MM.1S (cell line): Measurements from ENCODE around the gene PDIA6.

Source experiments
- DNase-seq: peaks from one replicate; pipeline ENCODE4 v3.0.0-alpha.2; 2015
- H2AFZ ChIP-seq: fragments of 300-600 bp; sonication (generic); 2 replicates; pipeline ENCODE4 v1.6.0; 2016; ENCODE audit warnings: antibody characterized with exemption, low read length
- H3F3A ChIP-seq: fragments of 300-600 bp; sonication (generic); 2 replicates; pipeline ENCODE4 v1.6.1; 2016; ENCODE audit warnings: mild to moderate bottlenecking, antibody characterized with exemption, low read length, moderate library complexity, mixed read lengths; ENCODE audit not compliant: insufficient read depth
- H3K27ac ChIP-seq: fragments of 300-600 bp; sonication (generic); 2 replicates; pipeline ENCODE4 v1.5.1; 2016; ENCODE audit warnings: mild to moderate bottlenecking, low read length
- H3K27me3 ChIP-seq: fragments of 300-600 bp; sonication (generic); replicated peaks from 2 replicates; pipeline ENCODE4 v1.6.0; 2016; ENCODE audit warnings: low read length; ENCODE audit not compliant: insufficient read depth
- H3K36me3 ChIP-seq: fragments of 300-600 bp; sonication (generic); replicated peaks from 2 replicates; pipeline ENCODE4 v1.6.1; 2016; ENCODE audit warnings: mild to moderate bottlenecking, low read length, mixed read lengths; ENCODE audit not compliant: insufficient read depth
- H3K4me1 ChIP-seq: fragments of 300-600 bp; sonication (generic); 2 replicates; pipeline ENCODE4 v1.6.1; 2016; ENCODE audit warnings: low read length, mixed read lengths
- H3K4me2 ChIP-seq: fragments of 300-600 bp; sonication (generic); 2 replicates; pipeline ENCODE4 v1.6.0; 2016; ENCODE audit warnings: low read depth, low read length
- H3K4me3 ChIP-seq: fragments of 300-600 bp; sonication (generic); 2 replicates; pipeline ENCODE4 v1.5.1; 2016; ENCODE audit warnings: low read length, mixed read lengths
- H3K79me2 ChIP-seq: fragments of 300-600 bp; sonication (generic); 2 replicates; pipeline ENCODE4 v1.6.1; 2016; ENCODE audit warnings: mixed run types, low read length, mixed read lengths
- H3K9ac ChIP-seq: fragments of 300-600 bp; sonication (generic); 2 replicates; pipeline ENCODE4 v1.6.1; 2016; ENCODE audit warnings: low read length, mixed read lengths
- H3K9me2 ChIP-seq: fragments of 300-600 bp; sonication (generic); replicated peaks from 2 replicates; pipeline ENCODE4 v1.6.1; 2016; ENCODE audit warnings: mild to moderate bottlenecking, low read length, mixed read lengths; ENCODE audit not compliant: insufficient read depth
- H3K9me3 ChIP-seq: fragments of 300-600 bp; sonication (generic); replicated peaks from 2 replicates; pipeline ENCODE4 v1.6.1; 2016; ENCODE audit warnings: mild to moderate bottlenecking, low read length, mixed read lengths; ENCODE audit not compliant: insufficient read depth
- H4K20me1 ChIP-seq: fragments of 300-600 bp; sonication (generic); 2 replicates; pipeline ENCODE4 v1.6.1; 2016; ENCODE audit warnings: mild to moderate bottlenecking, low read length, moderate library complexity, mixed read lengths; ENCODE audit not compliant: insufficient read depth
- CTCF ChIP-seq: fragments of 300-600 bp; sonication (generic); IDR thresholded peaks from 2 replicates; pipeline ENCODE4 v1.5.1; 2016; ENCODE audit warnings: antibody characterized with exemption, low read length, mixed read lengths
- EZH2 ChIP-seq: fragments of 300-600 bp; sonication (generic); optimal IDR thresholded peaks from 2 replicates; pipeline ENCODE3; 2017; ENCODE audit warnings: low read depth, mild to moderate bottlenecking, antibody characterized with exemption, low read length, mixed read lengths
- EZH2phosphoT487 ChIP-seq: fragments of 300-600 bp; sonication (generic); IDR thresholded peaks from 2 replicates; pipeline ENCODE4 v1.6.1; 2018; ENCODE audit warnings: antibody characterized with exemption, low read length

Gene PDIA6

GRCh38 chr2:10802657-10803056, 9.9 kb downstream of the PDIA6 start:
- no peak overlapping the region for H3K27ac ChIP-seq
- H3K27me3 ChIP-seq: no peaks in the 10 kb centered on the region
- H3K36me3 ChIP-seq: peaks cover 30% of the 10 kb centered on the region
- H3K9ac ChIP-seq: no peak overlapping the region
- no peak for TF ChIP-seq EZH2
- TF ChIP-seq EZH2phosphoT487: no peak
- no peak for TF ChIP-seq CTCF
- no peak overlapping the region for H3K4me2 ChIP-seq
- H4K20me1 ChIP-seq: peaks cover 39% of the 10 kb centered on the region
- H3K9me3 ChIP-seq: no peaks in the 10 kb centered on the region
- peaks cover 84% of the 10 kb centered on the region for H3K79me2 ChIP-seq
- H3K4me1 ChIP-seq: 0 out of 2 replicates have a peak, but pooled peaks cover 3% of the 10 kb centered on the region
- H2AFZ ChIP-seq: no peak overlapping the region
- H3K9me2 ChIP-seq: no peaks in the 10 kb centered on the region
- DNase-seq: no peak
- no peak overlapping the region for H3K4me3 ChIP-seq
- 0 out of 2 replicates have a peak, but pooled peaks cover 3% of the 10 kb centered on the region for H3F3A ChIP-seq

- H3K4me2 ChIP-seq: no peak overlapping the region
- H2AFZ ChIP-seq: no peak overlapping the region
- H3K9ac ChIP-seq: no peak overlapping the region
- no peaks in the 10 kb centered on the region for H3K9me3 ChIP-seq
- no peaks in the 10 kb centered on the region for H3K27me3 ChIP-seq
- no peak for TF ChIP-seq CTCF
- peaks cover 91% of the 10 kb centered on the region for H3K79me2 ChIP-seq
- DNase-seq: no peak
- H3K36me3 ChIP-seq: peaks cover 40% of the 10 kb centered on the region
- peaks cover 15% of the 10 kb centered on the region for H3K4me1 ChIP-seq
- H3K4me3 ChIP-seq: no peak overlapping the region
- H3K9me2 ChIP-seq: no peaks in the 10 kb centered on the region
- H4K20me1 ChIP-seq: peaks cover 27% of the 10 kb centered on the region; the same call in 1 of the 2 replicates
- peaks cover 9% of the 10 kb centered on the region for H3F3A ChIP-seq
- H3K27ac ChIP-seq: no peak overlapping the region
Observed at GRCh38 chr2:10800163-10800562, 12.4 kb downstream of the PDIA6 start.

GRCh38 chr2:10798783-10799182, 13.8 kb downstream of the PDIA6 start:
- no peak overlapping the region for H3K9ac ChIP-seq
- H3K27me3 ChIP-seq: no peaks in the 10 kb centered on the region
- H3K9me2 ChIP-seq: no peaks in the 10 kb centered on the region
- peaks cover 17% of the 10 kb centered on the region for H3F3A ChIP-seq
- H3K9me3 ChIP-seq: no peaks in the 10 kb centered on the region
- H3K79me2 ChIP-seq: peaks cover 98% of the 10 kb centered on the region
- no peak overlapping the region for H3K4me2 ChIP-seq
- no peak for DNase-seq
- no peak overlapping the region for H2AFZ ChIP-seq
- no peak overlapping the region for H3K4me3 ChIP-seq
- TF ChIP-seq CTCF (no peak), EZH2phosphoT487 (no peak), EZH2 (no peak)
- H3K4me1 ChIP-seq: peaks cover 21% of the 10 kb centered on the region
- peaks cover 27% of the 10 kb centered on the region; the same call in 1 of the 2 replicates for H4K20me1 ChIP-seq
- no peak overlapping the region for H3K27ac ChIP-seq
- H3K36me3 ChIP-seq: peaks cover 41% of the 10 kb centered on the region
